HG03064 (cell line): ENCODE results near the gene MARCHF9.
"Not testable (repeated sequence)": the region's sequence is repeated elsewhere in the genome, so short reads cannot be mapped to it uniquely, and the experiment has no call there.

Source experiments
- ATAC-seq: cut with Tn5 transposase; IDR thresholded peaks from one replicate; pipeline ENCODE4 v1.9.1; 2021; ENCODE audit warnings: low read depth; ENCODE audit not compliant: unreplicated experiment

The MARCHF9 gene

GRCh38 chr12:57766464-57767304 lies 11.8 kb downstream of the MARCHF9 start, which contains the start of gene CYP27B1:
Gene CYP27B1, minus strand, starts transcription at chr12:57767078. Its CDS starts 37 bp downstream, at chr12:57767041.
- no peak for ATAC-seq

DNA sequence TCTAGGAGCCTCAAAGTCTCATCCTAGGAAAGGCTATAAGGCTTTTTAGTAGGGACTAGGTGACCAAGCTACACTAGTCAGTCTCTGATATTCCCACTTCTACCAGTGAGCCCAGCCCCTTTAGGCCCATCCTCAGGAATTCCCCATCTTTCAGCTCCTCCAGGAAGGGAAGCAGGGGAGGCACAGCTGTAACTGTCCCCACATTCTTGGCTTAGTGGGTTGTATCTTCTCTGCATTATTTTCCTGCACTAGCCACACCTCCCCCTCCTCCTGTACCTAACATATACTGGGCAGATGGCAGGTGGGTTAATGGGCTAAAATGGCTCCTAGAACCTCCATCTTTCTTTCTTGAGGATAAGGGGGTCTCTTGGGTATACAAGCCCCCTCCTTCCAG lies 12.4 kb downstream of the MARCHF9 start:
- no peak for ATAC-seq

DNA sequence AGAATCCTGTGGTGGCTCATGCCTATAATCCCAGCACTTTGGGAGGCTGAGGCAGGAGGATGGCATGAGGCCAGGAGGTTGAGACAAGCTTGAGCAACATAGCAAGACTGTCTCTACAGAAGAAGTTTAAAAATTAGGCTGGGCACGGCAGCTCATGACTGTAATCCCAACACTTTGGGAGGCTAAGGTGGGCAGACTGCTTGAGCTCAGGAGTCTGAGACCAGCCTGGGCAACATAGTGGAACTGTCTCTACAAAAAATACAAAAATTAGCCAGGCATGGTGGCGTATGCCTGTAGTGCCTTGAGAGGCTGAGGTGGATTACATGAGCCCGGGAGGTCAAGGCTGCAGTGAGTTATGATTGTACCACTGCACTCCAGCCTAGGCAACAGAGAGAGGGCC lies 13.0 kb downstream of the MARCHF9 start:
- no peak for ATAC-seq

DNA sequence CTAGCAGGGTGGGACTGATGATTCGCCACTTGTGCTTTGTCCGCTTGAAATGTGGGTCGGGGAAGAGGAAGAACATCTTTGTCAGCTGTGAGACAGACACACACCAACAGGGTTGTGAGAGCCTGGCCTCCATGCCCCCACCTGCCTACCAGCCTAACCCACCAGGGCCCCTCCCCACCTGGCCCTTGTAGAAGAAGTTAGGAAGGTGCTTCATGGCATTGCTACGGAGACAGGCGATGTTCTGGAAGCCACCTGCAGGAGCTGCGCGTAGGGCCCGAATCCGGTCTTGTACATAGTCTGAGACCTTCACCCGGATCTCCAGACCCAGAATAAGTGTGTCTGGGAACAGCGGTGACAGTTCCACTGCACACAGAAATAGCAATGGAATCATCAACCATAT lies 14.7 kb downstream of the MARCHF9 start:
- no peak for ATAC-seq

DNA sequence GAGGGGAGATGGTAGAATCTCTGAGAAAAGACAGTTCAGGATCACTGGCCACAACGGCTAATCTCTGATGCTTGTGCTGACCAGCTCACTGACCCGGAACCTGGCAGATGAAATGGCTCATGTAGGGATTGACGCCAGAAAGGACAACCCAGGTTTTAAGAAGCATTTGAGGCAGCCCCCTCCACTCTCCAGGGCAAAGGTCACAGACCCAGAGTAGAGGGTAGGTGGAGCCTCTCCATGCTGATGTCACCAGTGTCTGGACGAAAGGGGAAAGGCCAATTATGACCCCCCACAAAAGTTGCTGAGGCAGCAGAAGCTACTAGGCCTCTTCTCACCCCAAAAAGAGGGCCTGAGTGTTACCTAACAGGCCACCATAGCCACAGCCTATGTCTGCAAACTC lies 15.8 kb downstream of the MARCHF9 start:
- ATAC-seq: no peak

DNA sequence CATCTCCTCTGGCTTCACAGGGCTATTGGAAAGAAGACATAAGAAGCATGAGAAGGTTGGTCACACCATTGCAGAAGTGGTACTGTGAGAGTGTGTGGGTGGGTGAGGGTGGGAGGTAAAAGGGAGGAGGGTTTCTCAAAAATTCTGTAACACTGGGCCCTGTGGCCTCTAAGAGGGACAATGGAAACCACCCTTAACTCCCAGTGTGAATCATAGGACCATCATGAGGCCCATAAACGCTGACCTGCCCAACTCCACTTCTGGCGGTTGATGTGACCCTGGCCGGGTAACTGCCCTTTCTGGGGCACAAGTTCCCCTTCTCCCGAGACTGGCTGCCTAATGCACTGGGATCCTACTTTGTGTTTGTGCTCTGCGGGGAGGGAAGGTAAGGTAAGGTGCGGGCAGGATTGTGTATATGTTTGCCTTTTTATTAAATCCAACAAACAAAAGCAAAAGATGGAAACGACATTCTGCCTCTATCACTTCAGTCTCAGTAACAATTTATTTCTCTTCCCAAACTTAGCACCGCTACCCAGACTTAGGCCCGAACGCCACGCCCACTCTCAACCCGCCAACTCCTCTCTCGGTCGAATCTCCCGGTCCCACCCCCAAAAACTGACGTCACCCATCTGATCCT lies 16.5 kb downstream of the MARCHF9 start:
- ATAC-seq: peak; percentile 68

GRCh38 chr12:57771873-57772428 lies 17.0 kb downstream of the MARCHF9 start, which contains the start of gene METTL1:
Gene METTL1, minus strand, starts transcription at chr12:57772105. Its CDS starts 22 bp downstream, at chr12:57772083.
- ATAC-seq: peak; percentile 83

GRCh38 chr12:57772429-57773322 lies 17.8 kb downstream of the MARCHF9 start, which contains the start of gene EEF1AKMT3:
Gene EEF1AKMT3, plus strand, starts transcription at chr12:57772614. Its CDS starts 111 bp downstream, at chr12:57772725.
- ATAC-seq: peak; percentile 10

GRCh38 chr12:57774634-57775033 lies 19.7 kb downstream of the MARCHF9 start:
- ATAC-seq: not testable (repeated sequence)

- ATAC-seq: no peak
These were observed 20.1 kb downstream of the MARCHF9 start for GRCh38 chr12:57775044-57775443.

- no peak for ATAC-seq
These were observed 20.8 kb downstream of the MARCHF9 start for GRCh38 chr12:57775563-57776246.

- ATAC-seq: no peak
These were observed 21.3 kb downstream of the MARCHF9 start for GRCh38 chr12:57776247-57776587.

- ATAC-seq: no peak
These were observed 22.5 kb downstream of the MARCHF9 start for GRCh38 chr12:57777367-57777766.

DNA sequence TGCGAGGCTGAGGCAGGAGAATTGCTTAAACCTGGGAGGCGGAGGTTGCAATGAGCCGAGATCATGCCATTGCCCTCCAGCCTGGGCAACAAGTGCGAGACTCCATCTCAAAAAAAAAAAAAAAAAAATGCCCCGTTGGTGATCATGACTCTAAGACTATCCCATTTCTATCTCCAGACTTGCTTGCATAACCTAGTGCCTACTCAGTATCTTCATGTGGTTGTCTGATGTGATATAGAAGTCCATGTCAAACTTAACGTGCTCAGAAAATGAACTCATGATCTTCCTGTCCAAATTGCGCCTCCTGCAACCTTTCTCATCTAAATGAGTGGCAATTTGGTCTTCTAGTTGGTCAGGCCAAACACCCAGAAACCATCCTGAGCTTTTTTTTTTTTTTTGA lies 23.0 kb downstream of the MARCHF9 start:
- ATAC-seq: no peak

DNA sequence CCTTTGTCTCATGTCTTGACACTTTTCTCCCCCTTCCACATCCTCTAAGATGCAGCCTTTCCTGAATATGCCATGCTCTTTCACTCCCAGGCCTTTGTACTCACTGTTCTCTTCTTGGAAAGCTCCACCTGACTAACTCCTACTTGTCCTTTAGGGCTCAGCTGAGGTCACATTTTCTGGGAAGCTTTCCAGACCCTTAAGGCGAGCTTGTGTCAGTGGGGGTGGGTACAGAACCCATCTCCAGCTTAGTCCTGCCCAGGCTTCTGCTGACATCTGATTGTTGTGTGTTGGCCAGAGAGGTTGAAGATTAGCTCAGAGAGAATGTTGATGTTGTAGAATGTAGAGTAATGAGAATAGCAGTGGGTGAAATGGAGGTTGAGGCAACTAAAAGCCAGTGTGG lies 24.8 kb downstream of the MARCHF9 start:
- ATAC-seq: no peak

GRCh38 chr12:57780284-57780897 lies 25.5 kb downstream of the MARCHF9 start:
- no peak for ATAC-seq

- no peak for ATAC-seq
These were observed 26.3 kb downstream of the MARCHF9 start for GRCh38 chr12:57781244-57781643.

DNA sequence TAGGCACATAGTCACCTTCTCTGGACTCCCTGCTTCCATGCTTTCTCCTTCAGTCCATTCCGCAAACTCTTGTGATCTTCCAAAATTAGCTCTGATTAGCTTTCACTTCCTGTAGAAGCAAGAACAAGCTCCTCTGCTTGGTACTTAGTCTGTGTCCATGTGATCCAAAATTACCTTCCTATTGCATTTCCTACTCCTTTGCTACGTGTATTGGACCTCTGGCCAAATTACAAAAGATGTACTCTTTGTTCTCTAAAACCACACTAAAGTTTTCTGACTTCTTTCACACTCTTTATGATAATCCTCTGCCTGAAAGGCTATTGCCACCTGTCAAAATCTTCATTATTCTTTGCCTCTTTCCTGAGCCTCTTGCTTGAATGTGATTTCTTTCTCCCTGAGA lies 26.9 kb downstream of the MARCHF9 start:
- ATAC-seq: no peak

DNA sequence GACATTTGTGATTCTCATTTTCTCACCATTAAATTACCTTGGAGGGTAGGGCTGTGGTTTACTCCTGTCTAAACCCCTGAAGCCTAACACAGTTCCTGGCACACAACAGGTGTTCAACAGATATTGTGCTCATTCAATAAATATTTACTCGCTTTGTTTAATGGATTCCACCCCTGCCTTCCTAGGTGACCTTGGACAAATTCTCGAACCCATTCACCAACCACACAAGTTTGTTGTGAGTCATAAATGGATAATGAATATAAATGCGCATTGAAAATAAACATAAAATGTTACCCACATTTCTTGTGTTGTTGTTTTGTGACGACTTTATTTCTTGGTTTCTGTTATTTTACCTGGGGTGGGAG lies 27.3 kb downstream of the MARCHF9 start:
- no peak for ATAC-seq
